Body of pancreas (tissue), 4 donors: ENCODE data around the gene NTN5. TPM values are rescaled to one million over a fixed set of nuclear protein-coding genes. Genes with fewer than 3 reads are reported as not detected.

Source experiments
- ATAC-seq: fragments of 150-250 bp; one replicate; pipeline ENCODE4 v1.9.1; 2016
- DNase-seq, 4 donors: peaks; one replicate each; pipeline ENCODE4 v3.0.0-alpha.2; 2019
- H3K27ac ChIP-seq, 4 donors: fragments of 200-600 bp; sonication (generic); 1 replicate in 3 of 4; 2 replicates in 1 of 4; pipeline versions ENCODE4 v1.5.1 to v1.6.1; 2016 to 2019; ENCODE audit warnings: mild to moderate bottlenecking in 1 of 4, mixed read lengths in 1 of 4, moderate library complexity in 1 of 4
- H3K27me3 ChIP-seq, 2 donors: fragments of 200-600 bp; sonication (generic); one replicate each; pipeline ENCODE4 v1.6.0; 2016; ENCODE audit warnings: mild to moderate bottlenecking in 1 of 2
- H3K36me3 ChIP-seq, 2 donors: fragments of 200-600 bp; sonication (generic); replicated peaks in 1 of 2; 2 replicates each; pipeline ENCODE4 v1.5.1; 2016; ENCODE audit warnings: low read depth in 2 of 2; ENCODE audit not compliant: insufficient read depth in 1 of 2
- H3K4me1 ChIP-seq: fragments of 200-600 bp; sonication (generic); one replicate; pipeline ENCODE4 v1.6.0; 2016
- H3K4me3 ChIP-seq, 2 donors: fragments of 200-600 bp; sonication (generic); 1 replicate in 1 of 2; 2 replicates in 1 of 2; pipeline ENCODE4 v1.5.1; 2016 to 2019
- H3K9me3 ChIP-seq, 3 donors: fragments of 200-600 bp; sonication (generic); 1 replicate in 2 of 3; 2 replicates in 1 of 3; pipeline ENCODE4 v1.5.1; 2016
- POLR2A ChIP-seq, 3 donors: fragments of 450-650 bp; IDR thresholded peaks; one replicate each; pipeline ENCODE4 v1.6.1; 2016; ENCODE audit warnings: antibody characterized with exemption in 3 of 3, mild to moderate bottlenecking in 2 of 3
- WGBS, 2 donors: methylation state at CpG; one replicate each; pipeline ENCODE4 v1.1.5; 2017; 5-methylcytosine and 5-hydroxymethylcytosine counted together
- intact Hi-C: fragments of 100-400 bp; cut with DNase I; formaldehyde crosslinking; loops from one replicate; pipeline ENCODE4 v1.15.1; 2023
- total RNA-seq, 2 donors: library from RNA; depleted of rRNA; stranded (reverse); fragments of >200 nt; gene quantifications; one replicate each; pipeline ENCODE4 v1.1.0, GENCODE V29; 2016
- TF ChIP-seq, protein P1 (sequence below), 7 experiments: fragments of 450-650 bp in 4 of 7; fragments of 200-600 bp in 3 of 7; sonication (generic) in 3 of 7; IDR thresholded peaks; one replicate each; pipeline ENCODE4 v1.5.1; 2016 to 2019; ENCODE audit warnings: antibody characterized with exemption in 7 of 7

Gene NTN5, protein sequence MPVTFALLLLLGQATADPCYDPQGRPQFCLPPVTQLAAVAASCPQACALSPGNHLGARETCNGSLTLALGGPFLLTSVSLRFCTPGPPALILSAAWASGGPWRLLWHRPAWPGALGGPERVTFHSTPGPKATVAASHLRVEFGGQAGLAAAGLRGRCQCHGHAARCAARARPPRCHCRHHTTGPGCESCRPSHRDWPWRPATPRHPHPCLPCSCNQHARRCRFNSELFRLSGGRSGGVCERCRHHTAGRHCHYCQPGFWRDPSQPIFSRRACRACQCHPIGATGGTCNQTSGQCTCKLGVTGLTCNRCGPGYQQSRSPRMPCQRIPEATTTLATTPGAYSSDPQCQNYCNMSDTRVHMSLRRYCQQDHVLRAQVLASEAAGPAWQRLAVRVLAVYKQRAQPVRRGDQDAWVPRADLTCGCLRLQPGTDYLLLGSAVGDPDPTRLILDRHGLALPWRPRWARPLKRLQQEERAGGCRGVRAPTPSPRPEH
- total RNA-seq = not detected

DNA sequence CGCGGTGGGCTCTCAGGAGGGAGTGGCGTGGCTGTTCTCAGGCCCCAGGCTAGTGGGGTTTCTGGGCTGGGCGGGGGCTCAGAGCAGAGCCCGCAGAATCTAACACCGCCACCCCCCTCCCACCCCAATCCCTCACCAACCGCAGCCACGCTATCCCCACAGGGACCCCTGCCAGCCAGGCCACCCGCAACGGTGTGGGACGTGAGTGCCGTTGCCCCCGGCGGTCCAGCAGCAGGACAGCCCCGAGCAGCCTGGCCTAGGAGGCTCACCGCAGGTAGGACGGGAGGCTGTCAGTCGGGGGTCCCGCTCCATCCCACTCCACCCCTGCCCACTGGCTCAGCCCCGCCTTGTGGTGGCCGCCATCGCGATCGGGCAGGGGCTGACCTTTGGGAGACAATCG lies at the start of gene NTN5:
TSS of gene NTN5 (minus strand) at position 24 of the 400 bp plus-strand sequence. CDS start 2,031 bp downstream, outside the sequence.
- H3K9me3 ChIP-seq = no peaks in the 10 kb centered on the region
- intact Hi-C loops = no loop called here
- no peak for ATAC-seq
- no peak for TF ChIP-seq POLR2A (IDR thresholded peaks at IDR 0.05)
- TF ChIP-seq, protein P1, sequence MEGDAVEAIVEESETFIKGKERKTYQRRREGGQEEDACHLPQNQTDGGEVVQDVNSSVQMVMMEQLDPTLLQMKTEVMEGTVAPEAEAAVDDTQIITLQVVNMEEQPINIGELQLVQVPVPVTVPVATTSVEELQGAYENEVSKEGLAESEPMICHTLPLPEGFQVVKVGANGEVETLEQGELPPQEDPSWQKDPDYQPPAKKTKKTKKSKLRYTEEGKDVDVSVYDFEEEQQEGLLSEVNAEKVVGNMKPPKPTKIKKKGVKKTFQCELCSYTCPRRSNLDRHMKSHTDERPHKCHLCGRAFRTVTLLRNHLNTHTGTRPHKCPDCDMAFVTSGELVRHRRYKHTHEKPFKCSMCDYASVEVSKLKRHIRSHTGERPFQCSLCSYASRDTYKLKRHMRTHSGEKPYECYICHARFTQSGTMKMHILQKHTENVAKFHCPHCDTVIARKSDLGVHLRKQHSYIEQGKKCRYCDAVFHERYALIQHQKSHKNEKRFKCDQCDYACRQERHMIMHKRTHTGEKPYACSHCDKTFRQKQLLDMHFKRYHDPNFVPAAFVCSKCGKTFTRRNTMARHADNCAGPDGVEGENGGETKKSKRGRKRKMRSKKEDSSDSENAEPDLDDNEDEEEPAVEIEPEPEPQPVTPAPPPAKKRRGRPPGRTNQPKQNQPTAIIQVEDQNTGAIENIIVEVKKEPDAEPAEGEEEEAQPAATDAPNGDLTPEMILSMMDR (IDR thresholded peaks at IDR 0.05) = no peak
- H3K36me3 ChIP-seq = no peaks in the 10 kb centered on the region
- peaks cover 14% of the 10 kb centered on the region for H3K4me1 ChIP-seq
- no peak for DNase-seq
- H3K4me3 ChIP-seq = no peak within 1 kb of the TSS
- H3K27me3 ChIP-seq = no peaks in the 10 kb centered on the region
- WGBS, 2 donors = 76 to 85% methylated on average over 9 to 25 of the region's 25 CpGs
- no peak within 1 kb of the TSS for H3K27ac ChIP-seq

DNA sequence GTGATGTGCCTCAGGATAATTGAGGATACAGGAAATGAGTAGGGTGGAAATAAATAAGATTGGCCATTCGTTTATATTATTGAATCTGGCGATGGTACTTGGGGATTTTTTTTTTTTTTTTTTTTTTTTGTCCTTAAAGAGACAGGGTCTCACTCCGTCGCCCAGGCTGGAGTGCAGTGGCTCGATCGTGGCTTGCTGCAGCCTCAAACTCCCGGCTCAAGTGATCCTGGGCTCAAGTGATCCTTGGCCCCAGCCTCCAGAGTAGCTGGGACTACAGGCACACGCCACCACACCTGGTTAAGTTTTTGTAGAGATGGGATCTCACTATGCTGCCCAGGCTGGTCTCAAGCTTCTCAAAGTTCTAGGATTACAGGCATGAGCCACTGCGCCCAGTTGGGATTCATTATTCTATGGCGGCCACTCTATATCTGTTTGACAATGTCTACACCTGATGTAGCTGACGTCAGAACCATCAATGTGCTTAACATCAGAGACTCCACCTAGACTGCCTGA lies 49.4 kb upstream of the NTN5 start:
- H3K4me1 ChIP-seq = peaks cover 27% of the 10 kb centered on the region
- ATAC-seq = no peak
- H3K9me3 ChIP-seq = no peaks in the 10 kb centered on the region
- H3K36me3 ChIP-seq = no peaks in the 10 kb centered on the region
- TF ChIP-seq, protein P1 (IDR thresholded peaks at IDR 0.05) = no peak
- TF ChIP-seq POLR2A (IDR thresholded peaks at IDR 0.05) = no peak
- WGBS, 2 donors = 79 to 81% methylated on average over 11 of the region's 11 CpGs
- H3K27ac ChIP-seq = no peak overlapping the region
- no peak for DNase-seq
- H3K27me3 ChIP-seq = no peaks in the 10 kb centered on the region
- intact Hi-C loops = no loop called here
- no peak overlapping the region for H3K4me3 ChIP-seq

DNA sequence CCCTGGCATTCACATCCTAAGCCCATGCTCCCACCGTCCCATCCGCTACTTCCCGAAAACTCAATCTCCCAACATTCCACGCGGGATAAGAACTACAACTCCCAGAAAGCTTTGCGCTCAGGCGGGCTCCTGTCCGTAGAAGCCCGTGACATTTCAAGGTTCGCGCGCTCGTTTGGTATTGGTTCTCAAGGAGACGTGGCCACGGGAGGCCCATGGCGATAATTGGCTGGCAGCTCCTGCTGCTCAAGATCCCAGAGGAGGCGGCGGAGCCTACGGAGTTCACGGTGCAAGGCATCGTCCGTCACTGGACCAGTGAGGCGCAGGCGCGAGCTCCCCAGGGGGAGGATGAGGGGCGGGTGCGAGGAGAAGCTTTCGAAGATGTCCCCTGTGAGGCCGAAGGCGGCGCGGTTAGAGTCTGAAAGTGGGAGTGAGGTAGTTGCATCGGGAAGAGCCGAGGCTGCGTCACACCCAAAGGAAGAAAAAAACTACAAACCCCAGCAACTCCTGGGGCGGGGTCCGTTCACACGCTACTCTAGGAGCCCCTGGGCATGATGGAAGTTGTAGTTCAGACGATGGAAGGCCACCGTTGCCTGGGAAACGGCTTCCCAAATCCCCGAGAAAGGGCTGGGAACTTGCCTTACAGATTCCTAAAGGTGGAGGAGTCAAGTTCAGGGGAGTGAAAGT lies 47.9 kb upstream of the NTN5 start:
- Histone ChIP-seq H3K9me3 (no peaks in the 10 kb centered on the region), H3K4me3 (no peak overlapping the region), H3K36me3 (no peaks in the 10 kb centered on the region), H3K27ac (peak overlapping the region; percentile 65 to 91 (median 80)), H3K4me1 (peaks cover 38% of the 10 kb centered on the region), H3K27me3 (no peaks in the 10 kb centered on the region)
- 5 to 36% methylated on average over 24 to 42 of the region's 42 CpGs for WGBS, 2 donors
- TF ChIP-seq POLR2A (IDR thresholded peaks at IDR 0.05) = no peak
- TF ChIP-seq, protein P1 (IDR thresholded peaks at IDR 0.05) = no peak
- DNase-seq (peak; percentile 97 to 99 (median 98)), ATAC-seq (peak; percentile 94)
- intact Hi-C loops = no loop called here

DNA sequence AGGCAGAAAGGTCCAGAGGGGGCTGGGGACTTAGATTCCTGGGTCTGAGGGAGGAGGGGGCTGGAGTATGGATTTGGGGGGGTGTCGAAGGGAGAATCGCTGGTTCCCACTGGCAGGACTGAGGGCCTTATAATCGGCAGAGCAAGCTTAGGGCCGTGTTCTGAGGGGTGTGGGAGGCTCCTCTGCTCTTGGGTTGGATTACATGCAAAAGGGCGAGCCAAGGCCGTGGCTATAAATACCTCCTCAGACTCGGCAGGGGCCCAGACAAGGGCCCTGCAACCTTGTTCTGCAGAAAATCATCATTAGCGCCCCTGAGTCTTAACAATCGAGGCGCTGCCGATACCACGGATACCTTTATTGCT lies 47.4 kb upstream of the NTN5 start:
- no peaks in the 10 kb centered on the region for H3K27me3 ChIP-seq
- DNase-seq = no peak

More for the DNA sequence above, 47.4 kb upstream of the NTN5 start:
- peak overlapping the region in 3 of 4 donors; percentile 72 to 91 (median 88) for H3K27ac ChIP-seq
- no peak overlapping the region for H3K4me3 ChIP-seq
- H3K4me1 ChIP-seq = peaks cover 40% of the 10 kb centered on the region
- H3K36me3 ChIP-seq = no peaks in the 10 kb centered on the region
- ATAC-seq = peak; percentile 7
- no peaks in the 10 kb centered on the region for H3K9me3 ChIP-seq
- intact Hi-C loops = no loop called here
- TF ChIP-seq POLR2A (IDR thresholded peaks at IDR 0.05) = peak in 1 of 3 donors; percentile 27
- TF ChIP-seq, protein P1 (IDR thresholded peaks at IDR 0.05) = no peak
- 13 to 26% methylated on average over 10 to 12 of the region's 12 CpGs for WGBS, 2 donors
